CD14-positive monocyte (primary cell): Measurements from ENCODE around the gene FKBP11. TPM values are rescaled to one million over a fixed set of nuclear protein-coding genes. Genes with fewer than 3 reads are reported as not detected.
A peak's percentile ranks its signal among the peaks of the same experiment; 100 is the strongest.

Experiments used
- DNase-seq, 3 donors: peaks; one replicate each; pipeline ENCODE4 v3.0.0-alpha.2; 2011 to 2022
- H2AFZ ChIP-seq: 2 replicates; pipeline ENCODE4 v1.6.0; 2012; ENCODE audit warnings: mild to moderate bottlenecking, low read depth, low read length, inconsistent platforms; ENCODE audit not compliant: insufficient read depth, poor library complexity, severe bottlenecking
- H3K27ac ChIP-seq, 2 donors: 1 replicate in 1 of 2; 2 replicates in 1 of 2; pipeline ENCODE4 v1.5.1; 2012 to 2013; ENCODE audit warnings: low read length in 2 of 2, control low read depth in 1 of 2, inconsistent platforms in 1 of 2, low read depth in 1 of 2, mild to moderate bottlenecking in 1 of 2
- H3K27me3 ChIP-seq, 2 donors: one replicate each; pipeline versions ENCODE4 v1.6.0 to v1.6.1; 2011 to 2013; ENCODE audit warnings: low read length in 2 of 2; ENCODE audit not compliant: control insufficient read depth in 2 of 2, insufficient read depth in 2 of 2
- H3K36me3 ChIP-seq, 2 donors: replicated peaks in 1 of 2; 1 replicate in 1 of 2; 2 replicates in 1 of 2; pipeline versions ENCODE4 v1.5.1 to v1.6.1; 2012 to 2013; ENCODE audit warnings: low read length in 2 of 2, control low read depth in 1 of 2, inconsistent platforms in 1 of 2, mild to moderate bottlenecking in 1 of 2; ENCODE audit not compliant: insufficient read depth in 2 of 2, control insufficient read depth in 1 of 2
- H3K4me1 ChIP-seq, 2 donors: 1 replicate in 1 of 2; 2 replicates in 1 of 2; pipeline versions ENCODE4 v1.5.1 to v1.6.1; 2012 to 2013; ENCODE audit warnings: low read length in 2 of 2, control low read depth in 1 of 2, inconsistent platforms in 1 of 2, mild to moderate bottlenecking in 1 of 2, moderate library complexity in 1 of 2; ENCODE audit not compliant: insufficient read depth in 2 of 2, control insufficient read depth in 1 of 2
- H3K4me2 ChIP-seq: replicated peaks from 2 replicates; pipeline ENCODE3; 2012; ENCODE audit warnings: low read length, moderate library complexity, mild to moderate bottlenecking; ENCODE audit not compliant: poor library complexity, severe bottlenecking; ENCODE audit errors: extremely low read depth
- H3K4me3 ChIP-seq, 3 experiments: fragments of 200-600 bp in 1 of 3; sonication (generic) in 1 of 3; replicated peaks in 1 of 3; 1 replicate in 2 of 3; 2 replicates in 1 of 3; pipeline ENCODE4 v1.5.1; 2011 to 2013; ENCODE audit warnings: low read length in 3 of 3, mild to moderate bottlenecking in 3 of 3, control low read depth in 2 of 3, low read depth in 2 of 3, inconsistent platforms in 1 of 3, moderate library complexity in 1 of 3
- H3K79me2 ChIP-seq: 2 replicates; pipeline ENCODE4 v1.6.0; 2012; ENCODE audit warnings: mild to moderate bottlenecking, control low read depth, inconsistent platforms, low read length, moderate library complexity; ENCODE audit not compliant: insufficient read depth
- H3K9ac ChIP-seq: 2 replicates; pipeline ENCODE4 v1.6.0; 2017; ENCODE audit warnings: low read length, mild to moderate bottlenecking; ENCODE audit not compliant: insufficient read depth, poor library complexity, severe bottlenecking
- H3K9me3 ChIP-seq, 2 donors: replicated peaks in 1 of 2; 1 replicate in 1 of 2; 2 replicates in 1 of 2; pipeline versions ENCODE4 v1.5.1 to v1.6.1; 2012 to 2013; ENCODE audit warnings: low read length in 2 of 2, control low read depth in 1 of 2; ENCODE audit not compliant: control insufficient read depth in 1 of 2, insufficient read depth in 1 of 2
- H4K20me1 ChIP-seq: 2 replicates; pipeline ENCODE4 v1.6.0; 2012; ENCODE audit warnings: mild to moderate bottlenecking, low read length, control low read depth, moderate library complexity; ENCODE audit not compliant: insufficient read depth
- H3K27ac Mint-ChIP-seq, 7 donors: one replicate each; pipeline ENCODE4 v1.8.0; 2020; ENCODE audit warnings: mild to moderate bottlenecking in 7 of 7, mixed read lengths in 7 of 7, moderate library complexity in 6 of 7, inconsistent platforms in 2 of 7
- H3K27me3 Mint-ChIP-seq, 3 donors: one replicate each; pipeline ENCODE4 v1.8.0; 2021 to 2022; ENCODE audit warnings: low read depth in 3 of 3, mild to moderate bottlenecking in 3 of 3, mixed read lengths in 3 of 3, moderate library complexity in 3 of 3, inconsistent platforms in 1 of 3
- H3K36me3 Mint-ChIP-seq, 2 donors: one replicate each; pipeline ENCODE4 v1.8.0; 2020; ENCODE audit warnings: mixed read lengths in 2 of 2, inconsistent platforms in 1 of 2, mild to moderate bottlenecking in 1 of 2
- H3K4me1 Mint-ChIP-seq: one replicate; pipeline ENCODE4 v1.8.0; 2020; ENCODE audit warnings: mild to moderate bottlenecking, mixed read lengths
- H3K4me3 Mint-ChIP-seq, 2 donors: one replicate each; pipeline ENCODE4 v1.8.0; 2020; ENCODE audit warnings: mild to moderate bottlenecking in 2 of 2, mixed read lengths in 2 of 2, moderate library complexity in 1 of 2
- H3K9me3 Mint-ChIP-seq, 7 donors: one replicate each; pipeline ENCODE4 v1.8.0; 2020 to 2022; ENCODE audit warnings: mixed read lengths in 7 of 7, mild to moderate bottlenecking in 6 of 7, moderate library complexity in 6 of 7, inconsistent platforms in 2 of 7
- WGBS: methylation state at CpG from one replicate; pipeline ENCODE4 v1.1.5; 2013; ENCODE audit warnings: missing lambda C conversion rate; ENCODE audit not compliant: insufficient coverage; 5-methylcytosine and 5-hydroxymethylcytosine counted together
- intact Hi-C, 2 donors: fragments of 100-400 bp; cut with micrococcal nuclease; formaldehyde crosslinking; loops; one replicate each; pipeline versions ENCODE4 v1.15.0 to v1.15.1; 2023
- polyA plus RNA-seq, 3 donors: library from polyadenylated mRNA; depleted of rRNA in 1 of 3; unstranded in 2 of 3; stranded (reverse) in 1 of 3; fragments of 300-500 nt in 2 of 3; fragments of >200 nt in 1 of 3; fragmentation: Illumina TruSeq in 2 of 3; gene quantifications; 1 replicate in 2 of 3; 2 replicates in 1 of 3; pipeline ENCODE4 v1.2.3, GENCODE V29; 2012 to 2021
- TF ChIP-seq, protein P1 (sequence below): fragments of 200-600 bp; IDR thresholded peaks from one replicate; pipeline ENCODE4 v1.8.0; 2022; ENCODE audit warnings: antibody characterized with exemption, mild to moderate bottlenecking

Gene FKBP11
- polyA plus RNA-seq, 3 donors: 1.5 to 15.2 (median 2.2) TPM

DNA sequence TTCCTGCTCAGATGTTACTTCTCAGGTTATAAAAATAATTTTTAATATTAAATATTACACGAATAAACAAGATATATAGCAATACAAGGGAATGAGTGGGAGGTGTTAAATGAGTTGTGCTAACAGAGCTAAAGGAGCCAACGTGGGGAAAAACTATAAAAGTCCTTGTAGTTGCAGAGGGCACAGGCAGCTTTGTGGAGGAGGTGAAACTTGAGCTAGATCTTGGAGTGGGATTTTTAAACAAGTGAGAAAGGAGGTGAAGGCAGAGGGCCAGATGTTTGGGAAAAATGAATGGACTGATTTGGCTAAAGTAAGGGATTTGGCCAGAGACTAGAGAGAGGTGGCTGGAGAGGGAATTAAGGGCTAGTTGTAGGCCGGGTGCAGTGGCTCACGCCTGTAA is 5.2 kb upstream of the FKBP11 start:
- intact Hi-C loops: no loop called here
- H3K9me3 Mint-ChIP-seq: peaks cover 0 to 1% (median 0%) of the 10 kb centered on the region in 7 donors
- WGBS: 100% methylated on average over 1 of the region's 4 CpGs

DNA sequence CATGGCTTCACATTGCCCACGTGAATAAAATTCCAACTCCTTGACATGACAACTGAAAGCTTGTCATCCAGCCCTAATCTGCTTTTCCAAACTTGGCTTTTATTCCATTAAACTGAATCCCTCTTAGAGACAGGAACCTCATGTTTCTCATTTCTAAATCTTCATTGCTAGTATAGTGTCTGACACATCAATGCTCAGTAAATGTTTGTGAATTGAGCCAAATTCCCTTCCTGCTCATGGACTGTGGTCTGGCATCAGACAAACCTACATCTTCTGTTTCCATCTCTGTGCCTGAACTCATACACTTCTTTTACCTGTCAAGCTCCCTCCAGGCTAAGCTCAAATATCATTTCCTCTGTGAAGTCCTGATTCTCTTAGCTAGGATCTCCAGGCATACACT is 4.3 kb upstream of the FKBP11 start:
- DNase-seq: no peak
- H3K79me2 ChIP-seq: no peaks in the 10 kb centered on the region
- peaks cover 28% of the 10 kb centered on the region for H4K20me1 ChIP-seq
- H3K9me3 ChIP-seq: no peaks in the 10 kb centered on the region
- peaks cover 8% of the 10 kb centered on the region in 2 donors for H3K4me1 ChIP-seq
- no peak overlapping the region for H3K27ac ChIP-seq
- H3K27ac Mint-ChIP-seq: peak overlapping the region in 2 of 7 donors; percentile 34
- no peak overlapping the region for H3K4me2 ChIP-seq
- peaks cover 0 to 1% (median 0%) of the 10 kb centered on the region in 3 donors for H3K27me3 Mint-ChIP-seq
- intact Hi-C loops: no loop called here
- H3K4me3 Mint-ChIP-seq: no peak overlapping the region
- peaks cover 54 to 68% of the 10 kb centered on the region in 2 donors for H3K36me3 ChIP-seq
- no peaks in the 10 kb centered on the region for H3K27me3 ChIP-seq
- peaks cover 0 to 1% (median 0%) of the 10 kb centered on the region in 7 donors for H3K9me3 Mint-ChIP-seq
- 100% methylated on average over 1 of the region's 1 CpG for WGBS
- H3K4me1 Mint-ChIP-seq: peaks cover 7% of the 10 kb centered on the region
- H2AFZ ChIP-seq: no peak overlapping the region
- H3K9ac ChIP-seq: no peak overlapping the region
- no peak overlapping the region for H3K4me3 ChIP-seq
- TF ChIP-seq, protein P1, sequence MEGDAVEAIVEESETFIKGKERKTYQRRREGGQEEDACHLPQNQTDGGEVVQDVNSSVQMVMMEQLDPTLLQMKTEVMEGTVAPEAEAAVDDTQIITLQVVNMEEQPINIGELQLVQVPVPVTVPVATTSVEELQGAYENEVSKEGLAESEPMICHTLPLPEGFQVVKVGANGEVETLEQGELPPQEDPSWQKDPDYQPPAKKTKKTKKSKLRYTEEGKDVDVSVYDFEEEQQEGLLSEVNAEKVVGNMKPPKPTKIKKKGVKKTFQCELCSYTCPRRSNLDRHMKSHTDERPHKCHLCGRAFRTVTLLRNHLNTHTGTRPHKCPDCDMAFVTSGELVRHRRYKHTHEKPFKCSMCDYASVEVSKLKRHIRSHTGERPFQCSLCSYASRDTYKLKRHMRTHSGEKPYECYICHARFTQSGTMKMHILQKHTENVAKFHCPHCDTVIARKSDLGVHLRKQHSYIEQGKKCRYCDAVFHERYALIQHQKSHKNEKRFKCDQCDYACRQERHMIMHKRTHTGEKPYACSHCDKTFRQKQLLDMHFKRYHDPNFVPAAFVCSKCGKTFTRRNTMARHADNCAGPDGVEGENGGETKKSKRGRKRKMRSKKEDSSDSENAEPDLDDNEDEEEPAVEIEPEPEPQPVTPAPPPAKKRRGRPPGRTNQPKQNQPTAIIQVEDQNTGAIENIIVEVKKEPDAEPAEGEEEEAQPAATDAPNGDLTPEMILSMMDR: no peak
- peaks cover 54 to 70% of the 10 kb centered on the region in 2 donors for H3K36me3 Mint-ChIP-seq

More for the DNA sequence above, 5.2 kb upstream of the FKBP11 start:
- Mint-ChIP-seq H3K4me3 (no peak overlapping the region), H3K4me1 (peaks cover 4% of the 10 kb centered on the region), H3K27me3 (peaks cover 0 to 1% (median 0%) of the 10 kb centered on the region in 3 donors), H3K27ac (peak overlapping the region in 1 of 7 donors; percentile 54), H3K36me3 (peaks cover 62 to 80% of the 10 kb centered on the region in 2 donors)
- no peaks in the 10 kb centered on the region for H3K79me2 ChIP-seq
- no peak for DNase-seq
- TF ChIP-seq, protein P1: no peak
- no peak overlapping the region for H3K27ac ChIP-seq
- H3K9me3 ChIP-seq: no peaks in the 10 kb centered on the region
- peaks cover 60 to 77% of the 10 kb centered on the region in 2 donors for H3K36me3 ChIP-seq
- H2AFZ ChIP-seq: no peak overlapping the region
- no peak overlapping the region for H3K4me2 ChIP-seq
- no peaks in the 10 kb centered on the region for H3K27me3 ChIP-seq
- H3K4me3 ChIP-seq: no peak overlapping the region
- H4K20me1 ChIP-seq: peaks cover 30% of the 10 kb centered on the region
- H3K4me1 ChIP-seq: peaks cover 1 to 3% of the 10 kb centered on the region in 2 donors
- H3K9ac ChIP-seq: no peak overlapping the region
